HEK293T (cell line): Measurements from ENCODE around the gene PTMA.

Experiments used
- ARNT ChIP-seq: fragments of 450-650 bp; IDR thresholded peaks from 2 replicates; pipeline ENCODE4 v1.6.1; 2017; ENCODE audit warnings: mild to moderate bottlenecking
- BHLHE40 ChIP-seq: fragments of 450-650 bp; IDR thresholded peaks from 2 replicates; pipeline ENCODE4 v1.6.1; 2016; ENCODE audit warnings: mild to moderate bottlenecking, moderate library complexity, borderline replicate concordance
- CTBP1 ChIP-seq: fragments of 450-650 bp; IDR thresholded peaks from 2 replicates; pipeline ENCODE4 v1.6.1; 2016; ENCODE audit warnings: borderline replicate concordance
- ELF4 ChIP-seq: fragments of 450-650 bp; IDR thresholded peaks from 2 replicates; pipeline ENCODE4 v1.6.1; 2017; ENCODE audit warnings: antibody characterized with exemption
- FOXA1 ChIP-seq: fragments of 450-650 bp; IDR thresholded peaks from 2 replicates; pipeline ENCODE4 v1.6.1; 2016; ENCODE audit warnings: mild to moderate bottlenecking
- FOXK2 ChIP-seq: fragments of 450-650 bp; IDR thresholded peaks from 2 replicates; pipeline ENCODE4 v1.6.1; 2016; ENCODE audit warnings: mild to moderate bottlenecking
- FOXM1 ChIP-seq: fragments of 450-650 bp; IDR thresholded peaks from 2 replicates; pipeline ENCODE4 v1.6.1; 2017; ENCODE audit warnings: mild to moderate bottlenecking, borderline replicate concordance
- HDGF ChIP-seq: fragments of 450-650 bp; IDR thresholded peaks from 2 replicates; pipeline ENCODE4 v1.6.1; 2017; ENCODE audit warnings: antibody characterized with exemption, borderline replicate concordance
- L3MBTL2 ChIP-seq: fragments of 450-650 bp; conservative IDR thresholded peaks from 2 replicates; pipeline ENCODE4 v1.6.1; 2016; ENCODE audit warnings: mild to moderate bottlenecking
- NFRKB ChIP-seq: fragments of 450-650 bp; IDR thresholded peaks from 2 replicates; pipeline ENCODE4 v1.6.1; 2016; ENCODE audit warnings: mild to moderate bottlenecking, moderate library complexity
- SP1 ChIP-seq: fragments of 450-650 bp; IDR thresholded peaks from 2 replicates; pipeline ENCODE4 v1.6.1; 2017
- SUZ12 ChIP-seq: fragments of 450-650 bp; IDR thresholded peaks from 2 replicates; pipeline ENCODE4 v1.6.1; 2016; ENCODE audit warnings: mild to moderate bottlenecking
- ZNF384 ChIP-seq: fragments of 450-650 bp; IDR thresholded peaks from 2 replicates; pipeline ENCODE4 v1.6.1; 2016

GRCh38 chr2:231661422-231662027, 46.8 kb upstream of the PTMA start:
- TF ChIP-seq ELF4 (no peak), SP1 (no peak), FOXM1 (no peak), HDGF (no peak), BHLHE40 (no peak), FOXA1 (no peak), ZNF384 (no peak), SUZ12 (no peak), ARNT (no peak), FOXK2 (no peak), CTBP1 (no peak), L3MBTL2 (no peak), NFRKB (no peak)
